IMR-90 (cell line): ENCODE measurements around the gene TMEM238. TPM values are rescaled to one million over a fixed set of nuclear protein-coding genes. Genes with fewer than 3 reads are reported as not detected.

Experiments used
- ATAC-seq: fragments of 200-7000 bp; cut with Tn5 transposase; 2 replicates; pipeline ENCODE4 v1.9.1; 2020; ENCODE audit warnings: low read depth, mild to moderate bottlenecking, moderate library complexity
- BruUV-seq: library from RNA; stranded (reverse); fragments of 400-500 nt; replicated peaks from 2 replicates; lab custom pipeline; 2021; lab: Mats Ljungman, UMichigan
- CTCF ChIA-PET: fragments of 300-600 bp; formaldehyde crosslinking; extraction: SDS; loops from one replicate; lab custom pipeline; 2021; ENCODE audit warnings: antibody characterized with exemption; lab: Yijun Ruan, JAX
- POLR2A ChIA-PET: fragments of 300-600 bp; sonication (Branson Sonifier 250); formaldehyde crosslinking; loops from one replicate; lab custom pipeline; 2022; ENCODE audit warnings: antibody characterized with exemption; ENCODE audit not compliant: unreplicated experiment; lab: Charles Lee
- DNase-seq: peaks from one replicate; pipeline ENCODE4 v3.0.0; 2013
- H2AFZ ChIP-seq: replicated peaks from 2 replicates; pipeline ENCODE3; 2013; ENCODE audit warnings: low read length, mild to moderate bottlenecking; ENCODE audit not compliant: poor library complexity
- H2AK5ac ChIP-seq: 2 replicates; pipeline ENCODE4 v1.6.1; 2013; ENCODE audit warnings: low read depth, low read length, inconsistent platforms
- H2AK9ac ChIP-seq: replicated peaks from 2 replicates; pipeline ENCODE3; 2013; ENCODE audit warnings: mild to moderate bottlenecking, low read depth, low read length, moderate library complexity; ENCODE audit not compliant: poor library complexity
- H2BK120ac ChIP-seq: 2 replicates; pipeline ENCODE4 v1.6.1; 2013; ENCODE audit warnings: low read depth, low read length, inconsistent platforms
- H2BK15ac ChIP-seq: 3 replicates; pipeline ENCODE4 v1.6.1; 2013; ENCODE audit warnings: low read depth, low read length, inconsistent platforms
- H2BK20ac ChIP-seq: 2 replicates; pipeline ENCODE4 v1.6.1; 2013; ENCODE audit warnings: low read depth, mild to moderate bottlenecking, inconsistent platforms, low read length, moderate library complexity
- H2BK5ac ChIP-seq: 2 replicates; pipeline ENCODE4 v1.6.1; 2013; ENCODE audit warnings: mild to moderate bottlenecking, low read depth, low read length, inconsistent platforms; ENCODE audit not compliant: poor library complexity, severe bottlenecking
- H3K14ac ChIP-seq: replicated peaks from 2 replicates; pipeline ENCODE4 v1.6.1; 2013; ENCODE audit warnings: low read depth, low read length, inconsistent platforms
- H3K18ac ChIP-seq: 2 replicates; pipeline ENCODE4 v1.6.1; 2013; ENCODE audit warnings: low read depth, low read length, control low read depth
- H3K23ac ChIP-seq: 2 replicates; pipeline ENCODE4 v1.6.1; 2013; ENCODE audit warnings: low read depth, low read length, inconsistent platforms
- H3K27ac ChIP-seq: 2 replicates; pipeline ENCODE4 v1.5.1; 2013; ENCODE audit warnings: mild to moderate bottlenecking, control low read depth, low read length; ENCODE audit not compliant: insufficient read depth
- H3K27me3 ChIP-seq: 2 replicates; pipeline ENCODE4 v1.6.1; 2013; ENCODE audit warnings: low read length; ENCODE audit not compliant: control insufficient read depth, insufficient read depth
- H3K36me3 ChIP-seq: 2 replicates; pipeline ENCODE4 v1.6.1; 2013; ENCODE audit warnings: low read length, mixed read lengths; ENCODE audit not compliant: control insufficient read depth, insufficient read depth
- H3K4ac ChIP-seq: 2 replicates; pipeline ENCODE4 v1.6.1; 2013; ENCODE audit warnings: low read depth, low read length, inconsistent platforms
- H3K4me1 ChIP-seq: 2 replicates; pipeline ENCODE4 v1.6.1; 2013; ENCODE audit warnings: low read length, mixed read lengths; ENCODE audit not compliant: control insufficient read depth, insufficient read depth
- H3K4me2 ChIP-seq: 2 replicates; pipeline ENCODE4 v1.6.1; 2013; ENCODE audit warnings: low read depth, mild to moderate bottlenecking, control low read depth, low read length, moderate library complexity
- H3K4me3 ChIP-seq: 2 replicates; pipeline ENCODE4 v1.5.1; 2013; ENCODE audit warnings: low read depth, mild to moderate bottlenecking, control low read depth, low read length, moderate library complexity; ENCODE audit not compliant: insufficient read depth
- H3K56ac ChIP-seq: 2 replicates; pipeline ENCODE4 v1.6.1; 2013; ENCODE audit warnings: low read length, inconsistent platforms; ENCODE audit not compliant: insufficient read depth; ENCODE audit errors: extremely low read depth
- H3K79me1 ChIP-seq, 2 experiments: 2 replicates each; pipeline ENCODE4 v1.6.1; 2013; ENCODE audit warnings: low read length in 2 of 2, inconsistent platforms in 1 of 2, low read depth in 1 of 2
- H3K9ac ChIP-seq: 2 replicates; pipeline ENCODE4 v1.6.1; 2013; ENCODE audit warnings: low read depth, low read length, control low read depth
- H3K9me1 ChIP-seq: 2 replicates; pipeline ENCODE4 v1.6.1; 2013; ENCODE audit warnings: low read length, inconsistent platforms; ENCODE audit not compliant: insufficient read depth
- H3K9me3 ChIP-seq: 2 replicates; pipeline ENCODE4 v1.6.1; 2013; ENCODE audit warnings: low read length; ENCODE audit not compliant: control insufficient read depth, insufficient read depth
- H4K20me1 ChIP-seq: 2 replicates; pipeline ENCODE4 v1.6.1; 2013; ENCODE audit warnings: low read length, inconsistent platforms; ENCODE audit not compliant: insufficient read depth
- H4K5ac ChIP-seq: 2 replicates; pipeline ENCODE4 v1.6.1; 2013; ENCODE audit warnings: mild to moderate bottlenecking, low read depth, low read length, control low read depth
- H4K8ac ChIP-seq, 2 experiments: 2 replicates each; pipeline ENCODE4 v1.6.1; 2013; ENCODE audit warnings: low read depth in 2 of 2, low read length in 2 of 2, control low read depth in 1 of 2, inconsistent platforms in 1 of 2
- H4K91ac ChIP-seq: 2 replicates; pipeline ENCODE4 v1.6.1; 2013; ENCODE audit warnings: low read depth, low read length, inconsistent platforms; ENCODE audit not compliant: insufficient read depth
- BHLHE40 ChIP-seq: fragments of 150-350 bp; IDR thresholded peaks from 2 replicates; pipeline ENCODE4 v1.6.1; 2016; ENCODE audit warnings: mild to moderate bottlenecking, low read depth, low read length
- CHD1 ChIP-seq: IDR thresholded peaks from 2 replicates; pipeline ENCODE4 v1.6.1; 2012; ENCODE audit warnings: low read depth, low read length, improper control_type of control experiment
- ELK1 ChIP-seq: fragments of 150-350 bp; IDR thresholded peaks from 2 replicates; pipeline ENCODE4 v1.6.1; 2016; ENCODE audit warnings: low read depth, mild to moderate bottlenecking, low read length, moderate library complexity, borderline replicate concordance
- FOS ChIP-seq: fragments of 150-350 bp; IDR thresholded peaks from 2 replicates; pipeline ENCODE4 v1.6.1; 2016; ENCODE audit warnings: low read depth, low read length
- MXI1 ChIP-seq: IDR thresholded peaks from 2 replicates; pipeline ENCODE4 v1.6.1; 2012; ENCODE audit warnings: low read depth, mild to moderate bottlenecking, low read length, moderate library complexity, borderline replicate concordance
- NFE2L2 ChIP-seq: fragments of 150-350 bp; IDR thresholded peaks from 2 replicates; pipeline ENCODE4 v1.6.1; 2016; ENCODE audit warnings: low read depth, mild to moderate bottlenecking, low read length
- POLR2A ChIP-seq: IDR thresholded peaks from 2 replicates; pipeline ENCODE4 v1.6.1; 2012; ENCODE audit warnings: mild to moderate bottlenecking, low read depth, low read length
- RAD21 ChIP-seq: IDR thresholded peaks from 2 replicates; pipeline ENCODE4 v1.6.1; 2012; ENCODE audit warnings: low read length, improper control_type of control experiment
- RCOR1 ChIP-seq: IDR thresholded peaks from 2 replicates; pipeline ENCODE4 v1.6.1; 2012; ENCODE audit warnings: mild to moderate bottlenecking, low read length, improper control_type of control experiment; ENCODE audit not compliant: insufficient replicate concordance
- RFX5 ChIP-seq: IDR thresholded peaks from 2 replicates; pipeline ENCODE4 v1.8.0; 2012; ENCODE audit warnings: low read depth, mild to moderate bottlenecking, low read length, moderate library complexity
- WGBS, 2 experiments: methylation state at CpG; one replicate each; pipeline versions ENCODE4 v1.1.5 to v1.1.7; 2013; ENCODE audit warnings: missing lambda C conversion rate in 2 of 2; ENCODE audit not compliant: insufficient read length in 1 of 2; ENCODE audit errors: extremely low coverage in 2 of 2; 5-methylcytosine and 5-hydroxymethylcytosine counted together
- dilution Hi-C: fragments of 300-500 bp; cut with HindIII; formaldehyde crosslinking; loops from one replicate; pipeline ENCODE4 v1.14.3; 2018; ENCODE audit warnings: low sequenced_read_pairs; ENCODE audit not compliant: unreplicated experiment
- in situ Hi-C: fragments of 300-500 bp; cut with MboI; formaldehyde crosslinking; loops from 3 replicates; pipeline ENCODE4 v1.14.3; 2019; ENCODE audit warnings: low sequenced_read_pairs, inconsistent platforms, mixed read lengths
- intact Hi-C: fragments of 100-400 bp; cut with micrococcal nuclease; formaldehyde crosslinking; loops from 2 replicates; pipeline ENCODE4 v1.10.0; 2022
- polyA plus RNA-seq, 3 experiments: library from polyadenylated mRNA; depleted of rRNA; stranded (reverse); fragments of >200 nt; gene quantifications; 2 replicates each; pipeline ENCODE4 v1.2.3, GENCODE V29; 2012; ENCODE audit warnings: low replicate concordance in 1 of 3
- total RNA-seq: library from RNA; depleted of rRNA; stranded (reverse); fragments of >200 nt; gene quantifications from 2 replicates; pipeline ENCODE4 v1.2.3, GENCODE V29; 2012

Gene TMEM238
- total and polyA plus RNA-seq, 2 of the 4 experiments (the other 2 are of a cell fraction): not detected

DNA sequence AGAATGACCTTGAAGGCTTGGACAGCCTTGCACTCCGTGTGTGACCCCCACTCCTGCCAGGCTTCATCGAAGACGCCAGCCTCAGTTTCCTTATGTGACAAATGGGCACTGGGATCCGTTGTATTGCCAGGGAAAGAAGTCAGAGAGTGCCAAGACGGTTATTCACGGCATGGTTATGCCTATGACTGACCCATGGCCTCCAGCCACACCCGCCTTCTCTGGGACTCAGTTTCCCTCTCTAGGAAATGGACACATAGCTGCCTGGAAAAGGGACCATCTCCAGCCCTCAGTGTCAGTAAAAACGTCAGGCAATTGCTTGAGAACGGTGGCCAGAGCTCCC, 24.4 kb upstream of the TMEM238 start:
- H3K9ac ChIP-seq: peak overlapping the region; percentile 63
- H4K8ac ChIP-seq: peak overlapping the region; percentile 100
- peak overlapping the region; percentile 96 for H3K18ac ChIP-seq
- POLR2A ChIA-PET: no interaction called here
- H2BK15ac ChIP-seq: peak overlapping the region; percentile 100
- H3K36me3 ChIP-seq: peaks cover 17% of the 10 kb centered on the region
- H4K91ac ChIP-seq: peak overlapping the region; percentile 100
- peak overlapping the region; percentile 96 for H2AFZ ChIP-seq
- CTCF ChIA-PET: no interaction called here
- H3K79me1 ChIP-seq: peaks cover 0 to 27% of the 10 kb centered on the region in 2 experiments; a peak in 2 of 4 replicates
- H2BK120ac ChIP-seq: peak overlapping the region; percentile 98
- H3K23ac ChIP-seq: peak overlapping the region; percentile 96
- dilution Hi-C loops: no loop called here
- BruUV-seq: no TSS peak
- no peak for ATAC-seq
- peaks cover 32% of the 10 kb centered on the region for H4K20me1 ChIP-seq
- intact Hi-C loops: loop anchor here (5.0 kb wide), 1 partner anchor 94 kb away; no protein-coding TSS in a partner anchor
- peak overlapping the region; percentile 100 for H3K4ac ChIP-seq
- H3K4me2 ChIP-seq: peak overlapping the region; percentile 87
- WGBS, 2 experiments: 74% methylated on average over 5 of the region's 9 CpGs; no CpG with 5 or more reads in 1 of the 2 experiments
- in situ Hi-C loops: no loop called here
- H3K9me3 ChIP-seq: no peaks in the 10 kb centered on the region
- no peaks in the 10 kb centered on the region for H3K27me3 ChIP-seq
- H2AK9ac ChIP-seq: peak overlapping the region; percentile 100
- TF ChIP-seq RFX5: no peak
- no peak for TF ChIP-seq MXI1
- no peak for TF ChIP-seq ELK1
- TF ChIP-seq FOS: no peak
- TF ChIP-seq POLR2A: no peak
- TF ChIP-seq RCOR1: no peak
- no peak for TF ChIP-seq CHD1
- no peak for TF ChIP-seq NFE2L2
- no peak for TF ChIP-seq RAD21
- TF ChIP-seq BHLHE40: no peak
- H3K4me1 ChIP-seq: peaks cover 17% of the 10 kb centered on the region
- peak overlapping the region; percentile 94 for H2BK5ac ChIP-seq
- peak overlapping the region; percentile 83 for H2BK20ac ChIP-seq
- no peak for DNase-seq
- peak overlapping the region; percentile 99 for H4K5ac ChIP-seq
- peak overlapping the region; percentile 99 for H2AK5ac ChIP-seq
- peaks cover 19% of the 10 kb centered on the region for H3K9me1 ChIP-seq
- H3K4me3 ChIP-seq: peak overlapping the region; percentile 41
- peak overlapping the region; percentile 99 for H3K14ac ChIP-seq
- H3K27ac ChIP-seq: peak overlapping the region; percentile 94
- peak overlapping the region; percentile 95 for H3K56ac ChIP-seq
